ENCODE results near the gene OR52H1.

The OR52H1 gene

GRCh38 chr11:5534046-5534445 lies 14.3 kb downstream of the OR52H1 start:
- DNase-seq (ENCODE audit: low read depth in 2 of 2) = no peak

DNA sequence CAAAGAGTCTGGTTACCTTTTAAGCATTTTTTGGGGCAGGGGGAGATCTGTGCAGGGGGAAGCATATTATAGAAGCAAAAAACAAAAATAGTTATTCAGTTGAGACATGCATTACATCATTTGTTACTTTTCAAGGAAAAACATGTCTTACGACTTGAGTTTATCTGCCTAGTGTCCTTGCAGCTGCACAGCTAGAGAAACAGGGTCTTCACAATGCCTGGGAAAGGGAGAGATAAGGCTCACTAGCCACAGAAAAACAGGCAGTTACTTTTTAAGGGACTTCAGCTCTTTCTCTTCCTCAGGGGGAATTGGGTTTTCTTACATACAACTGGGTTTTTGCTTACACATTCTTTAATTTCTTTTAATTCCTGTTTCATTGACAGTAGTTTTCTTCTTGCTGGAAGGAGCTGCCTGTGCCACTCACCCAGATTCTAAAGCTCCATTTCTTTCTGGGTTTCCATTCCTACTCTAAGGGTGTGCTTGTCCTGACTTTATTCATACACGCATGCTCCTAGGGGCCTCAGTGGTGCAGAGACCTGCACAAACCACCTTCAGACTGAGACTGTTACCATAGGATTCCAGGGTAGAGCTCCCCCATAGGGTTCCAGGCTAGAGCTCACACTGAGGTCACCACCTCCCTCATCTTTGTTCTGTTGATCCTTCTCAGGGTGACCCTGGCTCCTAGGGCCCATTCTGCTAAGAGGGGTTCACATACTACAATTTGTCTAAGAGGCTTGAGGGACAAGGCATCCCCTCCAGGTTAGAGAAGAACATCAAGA lies 17.1 kb downstream of the OR52H1 start:
- no peak for DNase-seq (ENCODE audit: low read depth in 2 of 2)

DNA sequence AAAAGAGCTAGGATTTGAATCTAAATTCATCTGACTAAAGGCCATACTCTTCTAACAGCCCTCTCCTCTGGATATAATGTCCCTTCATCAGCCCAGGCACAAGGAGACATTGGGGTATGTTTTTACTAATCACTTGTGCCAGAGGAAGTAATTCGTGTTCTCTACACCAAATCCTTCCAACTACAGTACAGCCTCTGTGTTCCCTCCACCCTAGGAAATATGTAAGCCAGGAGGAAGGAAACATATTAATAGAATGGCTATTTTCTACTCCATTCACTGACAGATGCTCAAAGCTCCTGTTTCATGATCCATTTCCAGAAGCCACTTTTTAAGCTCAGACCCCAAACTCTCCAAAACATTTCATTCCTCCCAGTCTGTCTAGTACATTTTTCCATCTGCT lies 19.8 kb downstream of the OR52H1 start:
- DNase-seq (ENCODE audit: low read depth in 2 of 2) = no peak

GRCh38 chr11:5527716-5528115 lies 20.6 kb downstream of the OR52H1 start:
- DNase-seq (ENCODE audit: low read depth in 2 of 2) = no peak

DNA sequence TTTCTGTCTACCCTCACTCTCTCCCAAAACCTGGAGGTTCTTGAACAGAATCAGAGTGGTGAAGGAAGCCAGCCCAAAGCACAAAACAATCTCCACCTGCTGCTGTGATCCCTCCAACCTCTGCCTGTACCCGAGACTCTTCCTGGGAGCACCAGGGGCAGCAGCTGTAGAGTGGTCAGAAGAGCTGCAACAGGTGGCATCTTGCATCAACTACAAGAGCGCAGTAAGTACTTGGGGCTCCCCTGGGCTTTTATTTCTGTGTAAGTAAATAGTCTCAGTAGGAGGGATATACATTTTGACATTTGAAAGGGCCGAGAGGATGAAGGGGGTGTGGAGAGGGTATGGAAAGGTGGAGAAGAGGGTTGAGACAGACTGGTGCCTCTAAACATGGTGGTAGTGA lies 23.6 kb downstream of the OR52H1 start:
- no peak for DNase-seq (ENCODE audit: low read depth in 2 of 2)

- DNase-seq (ENCODE audit: low read depth in 2 of 2) = no peak
Measured at GRCh38 chr11:5522308-5522707, 26.0 kb downstream of the OR52H1 start.

DNA sequence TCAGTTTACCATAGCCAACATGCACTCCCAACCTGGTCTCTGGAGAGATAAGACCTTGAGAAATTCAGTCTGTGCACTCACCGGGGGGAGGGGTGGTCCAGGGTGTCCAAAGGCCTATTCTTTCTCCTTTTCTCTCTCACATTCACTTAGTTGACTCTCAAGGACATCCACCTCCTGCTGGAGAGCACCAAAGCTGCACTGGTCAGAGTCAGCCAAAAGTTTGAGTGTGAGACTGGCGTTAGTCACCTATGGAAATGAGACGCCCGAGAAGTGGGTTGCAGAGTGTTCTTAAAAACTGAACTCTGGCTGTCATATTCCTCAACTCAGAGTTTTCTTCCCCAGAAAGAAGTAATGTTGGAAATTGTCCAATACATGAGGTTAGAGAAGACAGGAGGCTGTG lies 26.8 kb downstream of the OR52H1 start:
- DNase-seq (ENCODE audit: low read depth in 2 of 2) = no peak

DNA sequence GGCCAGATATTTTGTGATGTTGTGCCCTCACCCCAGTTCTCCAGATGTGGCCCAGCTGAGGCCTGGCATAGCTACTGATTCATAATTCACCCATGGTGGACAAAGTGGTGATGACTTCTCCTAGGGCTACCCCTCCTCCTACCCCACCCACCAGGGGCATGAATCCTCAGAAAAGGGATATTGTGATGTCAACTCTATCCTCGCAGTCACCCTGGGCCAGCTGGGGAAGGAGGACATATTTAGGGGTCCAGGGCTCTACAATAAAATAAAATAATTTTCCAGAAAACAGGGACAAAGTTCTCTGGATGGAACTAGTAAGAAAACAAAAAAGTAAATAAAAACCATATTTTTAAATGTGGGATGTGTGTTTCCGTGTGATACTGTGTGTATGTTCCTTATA lies 31.7 kb downstream of the OR52H1 start, which contains the start of gene UBQLNL:
UBQLNL (minus strand) TSS at position 101 of the 400 bp plus-strand sequence. CDS start 258 bp downstream, outside the sequence.
- DNase-seq (ENCODE audit: low read depth in 2 of 2) = no peak

- no peak for DNase-seq (ENCODE audit: low read depth in 2 of 2)
Measured at GRCh38 chr11:5514841-5515240, 33.5 kb downstream of the OR52H1 start.

DNA sequence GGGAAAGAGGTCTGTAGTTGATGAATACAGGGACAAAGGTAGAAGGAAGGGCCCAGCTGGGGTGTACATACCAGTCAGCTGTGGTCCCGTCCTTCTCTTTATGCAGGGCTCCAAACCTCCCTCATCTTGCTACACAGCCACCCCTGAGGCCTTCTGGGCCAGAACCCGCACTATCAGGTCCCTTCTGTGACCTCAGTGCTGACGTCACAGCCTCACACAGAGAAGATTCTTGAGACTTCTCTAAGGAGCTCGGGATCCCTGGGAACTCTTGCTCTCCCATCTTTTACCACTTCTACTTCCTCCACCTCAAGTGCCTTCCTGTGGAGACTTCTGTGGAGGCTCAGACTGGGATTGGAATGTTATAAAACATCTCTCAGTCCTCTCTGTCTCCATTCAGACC lies 38.5 kb downstream of the OR52H1 start, which contains the start of gene UBQLN3:
UBQLN3 (minus strand) TSS at position 155 of the 400 bp plus-strand sequence. CDS start 399 bp downstream, outside the sequence.
- DNase-seq (ENCODE audit: low read depth in 2 of 2) = no peak

DNA sequence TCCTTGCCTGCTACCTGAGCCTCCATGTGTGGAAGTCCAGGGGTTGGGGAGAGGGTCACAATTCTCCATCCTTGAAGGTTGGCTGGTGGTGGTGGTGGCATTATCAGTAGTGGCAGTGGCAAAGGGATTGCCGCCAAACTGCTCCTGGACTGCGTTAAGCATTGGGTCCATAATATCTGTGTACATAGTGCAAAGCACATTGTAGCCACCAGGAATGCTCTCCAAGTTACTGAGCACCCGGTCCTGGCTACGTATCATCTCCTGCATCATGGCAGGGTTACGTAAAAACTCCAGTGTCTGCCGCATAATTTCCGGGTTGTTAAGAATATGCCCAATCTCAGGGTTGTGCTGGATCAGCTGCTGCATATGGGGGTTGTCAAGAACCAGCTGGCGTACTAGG lies 39.7 kb downstream of the OR52H1 start:
- no peak for DNase-seq (ENCODE audit: low read depth in 2 of 2)

GRCh38 chr11:5507933-5508305 lies 40.4 kb downstream of the OR52H1 start:
- DNase-seq (ENCODE audit: low read depth in 2 of 2) = no peak

DNA sequence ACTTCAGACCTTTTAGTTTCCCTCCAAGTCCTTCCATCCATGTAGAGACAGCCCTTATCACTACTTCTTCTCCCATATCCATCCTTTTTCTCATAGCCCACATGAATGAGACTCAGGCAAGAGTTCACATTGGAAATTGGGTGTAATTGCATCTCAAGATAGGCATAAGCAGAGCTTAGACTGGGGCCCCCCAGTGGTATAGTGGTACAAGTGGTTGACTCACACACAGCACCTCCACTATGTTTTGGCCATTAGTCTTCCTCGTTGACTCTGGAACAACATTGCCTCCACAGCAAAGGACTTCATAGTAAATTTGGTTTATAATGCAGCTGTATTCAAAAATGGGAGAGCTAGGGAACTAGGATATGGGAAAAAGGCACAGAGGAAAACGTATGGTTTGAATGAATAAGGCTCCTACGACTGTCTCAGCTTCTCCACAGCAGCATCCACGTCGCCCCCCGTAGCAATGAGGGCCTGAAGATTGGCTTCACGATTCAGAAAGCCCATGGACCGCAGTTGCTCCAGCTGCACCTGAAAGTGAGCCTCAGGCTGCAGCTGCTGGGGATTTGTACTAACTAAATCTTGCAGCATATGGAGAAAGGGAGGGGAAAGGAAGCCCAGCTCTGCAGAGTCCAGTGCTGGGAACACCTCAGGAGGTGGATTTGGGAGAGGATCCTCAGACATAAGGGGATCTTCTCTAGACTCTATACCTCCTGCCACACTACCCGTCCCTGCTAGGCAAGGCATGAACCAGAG lies 41.0 kb downstream of the OR52H1 start:
- DNase-seq (ENCODE audit: low read depth in 2 of 2) = no peak

DNA sequence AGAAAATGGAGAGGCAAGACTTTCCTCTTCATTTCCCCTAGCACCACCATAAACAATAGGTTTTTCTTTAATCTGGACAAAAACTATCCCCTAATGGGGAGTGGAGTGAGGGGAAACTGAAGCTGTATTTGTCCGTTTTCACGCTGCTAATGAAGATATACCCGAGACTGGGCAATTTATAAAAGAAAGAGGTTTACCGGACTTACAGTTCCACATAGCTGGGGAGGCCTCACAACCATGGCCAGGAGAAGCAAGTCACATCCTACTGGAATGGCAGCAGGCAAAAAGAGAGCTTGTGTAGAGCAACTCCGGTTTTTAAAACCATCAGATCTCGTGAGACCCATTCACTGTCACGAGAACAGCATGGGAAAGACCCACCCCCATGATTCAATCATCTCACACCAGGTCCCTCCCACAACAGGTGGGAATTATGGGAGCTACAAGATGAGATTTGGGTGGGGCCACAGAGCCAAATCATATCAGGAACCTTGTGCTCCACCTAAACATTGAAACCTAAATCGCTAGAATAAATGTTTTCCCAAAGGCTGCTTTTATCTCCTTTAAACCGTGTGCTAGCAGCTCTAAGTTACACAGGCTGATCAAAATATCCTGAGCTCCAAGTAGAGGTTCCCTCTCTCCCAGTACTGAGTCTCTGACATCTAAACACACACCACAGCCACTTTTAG lies 42.8 kb downstream of the OR52H1 start:
- no peak for DNase-seq (ENCODE audit: low read depth in 2 of 2)

DNA sequence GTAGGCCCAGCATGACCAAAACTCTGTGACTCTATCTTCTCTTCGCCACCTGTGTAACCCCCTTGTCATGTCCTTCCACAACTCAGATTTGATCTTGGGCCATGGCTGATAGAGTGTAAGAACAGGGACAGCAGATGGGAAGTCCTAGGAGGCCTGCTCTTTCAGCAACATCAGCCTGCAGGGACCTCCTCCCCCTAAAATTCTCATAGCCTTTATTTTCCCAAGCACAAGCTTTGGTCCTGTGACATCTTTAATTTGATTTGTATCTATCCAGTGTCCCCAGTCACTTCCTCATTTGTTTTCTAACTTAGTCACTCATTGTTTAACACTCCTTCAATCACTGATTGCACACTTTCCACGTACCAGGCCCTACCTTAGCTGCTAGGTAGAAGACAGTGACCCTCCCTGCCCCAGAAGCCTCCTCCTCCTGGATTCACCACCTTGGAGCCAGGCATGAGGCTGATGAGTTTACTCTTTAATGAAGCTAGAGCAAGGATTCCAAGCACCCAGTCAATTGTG lies 43.9 kb downstream of the OR52H1 start:
- no peak for DNase-seq (ENCODE audit: low read depth in 2 of 2)

DNA sequence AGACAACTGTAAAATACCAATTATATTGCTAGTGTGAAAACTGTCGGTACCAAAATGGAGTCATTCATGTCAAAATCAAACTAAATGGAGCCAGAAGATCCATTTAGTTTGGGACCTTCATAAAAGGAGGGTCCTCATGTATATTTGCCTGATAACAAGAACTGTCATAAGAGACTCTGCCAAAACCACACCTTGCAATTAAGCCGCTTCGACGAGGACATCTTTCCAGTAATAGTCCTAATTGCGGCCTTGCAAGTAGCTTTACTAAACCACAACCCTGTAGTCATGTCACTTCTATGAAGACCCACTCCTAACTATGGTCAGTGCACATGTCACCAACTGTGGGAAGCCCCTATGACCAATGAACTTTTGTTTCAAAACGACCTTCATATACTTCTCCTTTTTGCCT lies 47.9 kb downstream of the OR52H1 start:
- DNase-seq (ENCODE audit: low read depth in 2 of 2) = no peak

GRCh38 chr11:5499671-5500070 lies 48.7 kb downstream of the OR52H1 start:
- DNase-seq (ENCODE audit: low read depth in 2 of 2) = no peak
